ENCODE measurements around the gene DYDC1. TPM values are rescaled to one million over a fixed set of nuclear protein-coding genes. Genes with fewer than 3 reads are reported as not detected.
A peak's percentile ranks its signal among the peaks of the same experiment; 100 is the strongest.

Gene DYDC1
- total RNA-seq, 3 donors from 2014 or later: not detected

DNA sequence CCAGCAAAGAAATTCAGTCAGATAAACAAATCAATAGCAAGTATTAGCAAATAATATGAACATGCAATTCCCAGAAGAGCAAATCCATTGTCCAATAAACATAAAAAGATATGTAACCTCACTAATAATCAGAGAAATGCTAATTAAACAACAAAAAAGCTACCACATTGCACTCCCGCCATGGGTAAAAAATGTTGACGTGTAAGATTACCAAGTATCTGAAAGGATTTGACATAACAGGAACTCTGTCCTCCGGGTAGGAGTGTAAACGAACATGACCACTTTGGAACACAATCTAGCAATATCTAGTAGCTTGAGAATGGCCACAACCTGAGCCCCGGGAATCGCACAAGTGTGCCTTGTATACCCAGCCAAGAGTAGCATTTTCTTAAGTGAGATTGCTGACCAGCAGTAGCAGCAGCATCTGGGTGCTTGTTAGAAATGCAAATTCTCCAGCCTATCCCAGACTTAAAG lies 31.6 kb downstream of the DYDC1 start:
- H3K4me3 ChIP-seq: no peak overlapping the region
- no peaks in the 10 kb centered on the region for H3K36me3 ChIP-seq
- H3K27me3 ChIP-seq: no peaks in the 10 kb centered on the region
- H3K4me1 ChIP-seq: no peaks in the 10 kb centered on the region
- TF ChIP-seq POLR2AphosphoS5 (IDR thresholded peaks at IDR 0.05): no peak
- TF ChIP-seq POLR2A (IDR thresholded peaks at IDR 0.05): no peak
- TF ChIP-seq, protein P1, sequence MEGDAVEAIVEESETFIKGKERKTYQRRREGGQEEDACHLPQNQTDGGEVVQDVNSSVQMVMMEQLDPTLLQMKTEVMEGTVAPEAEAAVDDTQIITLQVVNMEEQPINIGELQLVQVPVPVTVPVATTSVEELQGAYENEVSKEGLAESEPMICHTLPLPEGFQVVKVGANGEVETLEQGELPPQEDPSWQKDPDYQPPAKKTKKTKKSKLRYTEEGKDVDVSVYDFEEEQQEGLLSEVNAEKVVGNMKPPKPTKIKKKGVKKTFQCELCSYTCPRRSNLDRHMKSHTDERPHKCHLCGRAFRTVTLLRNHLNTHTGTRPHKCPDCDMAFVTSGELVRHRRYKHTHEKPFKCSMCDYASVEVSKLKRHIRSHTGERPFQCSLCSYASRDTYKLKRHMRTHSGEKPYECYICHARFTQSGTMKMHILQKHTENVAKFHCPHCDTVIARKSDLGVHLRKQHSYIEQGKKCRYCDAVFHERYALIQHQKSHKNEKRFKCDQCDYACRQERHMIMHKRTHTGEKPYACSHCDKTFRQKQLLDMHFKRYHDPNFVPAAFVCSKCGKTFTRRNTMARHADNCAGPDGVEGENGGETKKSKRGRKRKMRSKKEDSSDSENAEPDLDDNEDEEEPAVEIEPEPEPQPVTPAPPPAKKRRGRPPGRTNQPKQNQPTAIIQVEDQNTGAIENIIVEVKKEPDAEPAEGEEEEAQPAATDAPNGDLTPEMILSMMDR (IDR thresholded peaks at IDR 0.05): no peak
- intact Hi-C loops (cut with DNase I; ENCODE audit: low total_unique reads): no loop called here
- no peak overlapping the region for H3K27ac ChIP-seq
- H3K9me3 ChIP-seq: no peaks in the 10 kb centered on the region
- no peak for DNase-seq (ENCODE audit: low spot score in 2 of 2)

DNA sequence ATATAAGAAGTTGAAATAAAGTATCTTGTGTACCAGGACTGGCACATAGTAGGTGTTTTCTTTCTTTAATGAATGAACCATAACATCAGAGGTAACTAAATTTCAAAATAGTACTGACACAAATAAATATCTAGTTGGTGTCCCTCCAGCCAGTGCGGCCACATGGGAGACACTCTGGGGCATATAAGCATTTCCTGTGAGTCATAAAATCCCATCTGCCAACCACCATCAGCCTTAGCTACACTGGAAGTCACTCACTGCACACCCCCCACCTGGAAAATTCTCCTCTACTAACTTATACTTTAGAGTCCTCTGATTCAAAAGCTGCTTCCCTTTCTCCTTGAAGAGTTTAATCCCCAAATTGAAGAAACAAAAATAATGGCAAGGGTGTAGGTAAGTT lies 32.5 kb downstream of the DYDC1 start:
- TF ChIP-seq POLR2AphosphoS5 (IDR thresholded peaks at IDR 0.05) (no peak), POLR2A (IDR thresholded peaks at IDR 0.05) (no peak)
- TF ChIP-seq, protein P1 (IDR thresholded peaks at IDR 0.05): no peak
- Histone ChIP-seq H3K9me3 (no peaks in the 10 kb centered on the region), H3K27ac (no peak overlapping the region), H3K4me1 (no peaks in the 10 kb centered on the region), H3K4me3 (no peak overlapping the region), H3K36me3 (no peaks in the 10 kb centered on the region), H3K27me3 (no peaks in the 10 kb centered on the region)
- intact Hi-C loops (cut with DNase I; ENCODE audit: low total_unique reads): no loop called here
- DNase-seq (ENCODE audit: low spot score in 2 of 2): no peak

DNA sequence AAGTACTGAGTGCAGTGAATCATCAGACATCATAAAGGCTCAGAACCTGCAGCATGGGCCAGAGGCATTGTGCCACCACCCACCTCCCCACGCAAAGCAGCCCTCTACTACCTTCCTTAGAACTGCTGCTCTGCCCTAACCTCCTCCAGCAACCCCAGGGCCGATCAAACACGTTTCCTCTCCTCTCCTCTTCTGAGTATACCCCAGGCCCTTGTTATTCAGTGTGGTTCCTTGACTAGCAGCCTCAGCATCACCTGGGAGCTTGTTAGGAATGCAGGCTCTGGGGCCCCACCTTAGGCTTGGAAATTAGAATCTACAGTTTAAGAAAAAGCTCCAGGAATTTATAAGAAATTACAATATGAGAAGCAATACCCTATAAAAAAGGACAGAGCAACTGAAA lies 33.2 kb downstream of the DYDC1 start:
- H3K36me3 ChIP-seq: no peaks in the 10 kb centered on the region

DNA sequence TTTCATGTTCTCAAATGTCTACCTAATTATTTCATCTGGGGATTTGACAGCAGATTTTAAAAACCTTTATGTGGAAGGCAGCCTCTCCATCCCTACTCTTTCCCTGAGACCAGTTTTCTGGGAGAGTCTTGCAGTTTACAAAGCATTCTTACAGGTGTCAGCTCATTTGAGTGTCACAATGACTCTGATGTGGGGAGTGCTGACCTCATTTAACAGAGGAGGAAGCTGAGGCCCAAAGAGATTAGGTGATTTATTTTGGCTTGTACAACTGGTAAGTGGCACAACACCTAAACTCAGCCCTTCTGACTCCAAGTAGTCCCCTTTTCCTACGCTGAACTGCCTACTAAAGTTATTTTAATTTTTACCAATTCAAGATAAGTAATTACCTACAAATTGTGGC lies 33.8 kb downstream of the DYDC1 start:
- Histone ChIP-seq H3K27ac (peak overlapping the region in 1 of 2 donors; percentile 14), H3K27me3 (no peaks in the 10 kb centered on the region), H3K4me1 (no peaks in the 10 kb centered on the region), H3K4me3 (no peak overlapping the region), H3K36me3 (no peaks in the 10 kb centered on the region), H3K9me3 (no peaks in the 10 kb centered on the region)
- TF ChIP-seq POLR2A (IDR thresholded peaks at IDR 0.05): no peak
- TF ChIP-seq, protein P1 (IDR thresholded peaks at IDR 0.05): no peak
- no peak for TF ChIP-seq POLR2AphosphoS5 (IDR thresholded peaks at IDR 0.05)
- DNase-seq (ENCODE audit: low spot score in 2 of 2): no peak
- intact Hi-C loops (cut with DNase I; ENCODE audit: low total_unique reads): no loop called here

More for the DNA sequence above, 33.2 kb downstream of the DYDC1 start:
- TF ChIP-seq POLR2A (IDR thresholded peaks at IDR 0.05): no peak
- no peak for TF ChIP-seq POLR2AphosphoS5 (IDR thresholded peaks at IDR 0.05)
- TF ChIP-seq, protein P1 (IDR thresholded peaks at IDR 0.05): no peak
- no peaks in the 10 kb centered on the region for H3K4me1 ChIP-seq
- no peak overlapping the region for H3K27ac ChIP-seq
- H3K9me3 ChIP-seq: no peaks in the 10 kb centered on the region
- intact Hi-C loops (cut with DNase I; ENCODE audit: low total_unique reads): no loop called here
- no peaks in the 10 kb centered on the region for H3K27me3 ChIP-seq
- H3K4me3 ChIP-seq: no peak overlapping the region
- no peak for DNase-seq (ENCODE audit: low spot score in 2 of 2)

DNA sequence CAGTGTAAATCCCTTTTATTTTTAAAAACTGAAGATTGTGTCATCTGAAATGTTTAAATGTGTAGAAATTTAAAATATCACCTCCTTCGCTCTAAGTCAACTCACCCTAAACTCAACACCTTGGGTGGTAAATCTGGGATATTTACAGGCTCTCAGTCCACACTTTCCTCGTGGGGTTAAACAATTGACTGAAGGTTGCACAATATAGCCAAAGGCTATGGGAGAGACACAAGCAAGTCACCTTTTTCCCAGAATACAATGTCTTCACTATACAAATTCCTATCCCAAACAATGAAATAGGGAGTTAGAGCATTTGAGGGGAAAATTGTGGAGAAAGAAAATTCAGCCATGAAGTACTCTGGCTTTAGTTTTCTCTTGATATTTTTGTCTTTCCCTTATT lies 34.4 kb downstream of the DYDC1 start:
- Histone ChIP-seq H3K4me1 (no peaks in the 10 kb centered on the region), H3K36me3 (no peaks in the 10 kb centered on the region), H3K9me3 (no peaks in the 10 kb centered on the region), H3K4me3 (no peak overlapping the region), H3K27ac (no peak overlapping the region), H3K27me3 (no peaks in the 10 kb centered on the region)
- no peak for DNase-seq (ENCODE audit: low spot score in 2 of 2)
- intact Hi-C loops (cut with DNase I; ENCODE audit: low total_unique reads): no loop called here
- TF ChIP-seq, protein P1 (IDR thresholded peaks at IDR 0.05): no peak
- TF ChIP-seq POLR2A (IDR thresholded peaks at IDR 0.05) (no peak), POLR2AphosphoS5 (IDR thresholded peaks at IDR 0.05) (no peak)

Data from breast epithelium (tissue), 4 donors.